ENCODE results near the gene PDPK1. TPM values are rescaled to one million over a fixed set of nuclear protein-coding genes. Genes with fewer than 3 reads are reported as not detected.
"Not testable (repeated sequence)": the region's sequence is repeated elsewhere in the genome, so short reads cannot be mapped to it uniquely, and the experiment has no call there.

The PDPK1 gene
- total and polyA plus RNA-seq, 2 of the 4 experiments (the other 2 are of a cell fraction), result 10.6 to 27.3 TPM

- H3K9me1 ChIP-seq (ENCODE audit: insufficient read depth, low read length); H3K27me3 ChIP-seq (ENCODE audit: control insufficient read depth, insufficient read depth, low read length); dilution Hi-C loops (cut with HindIII; ENCODE audit: low sequenced_read_pairs, unreplicated experiment); H4K5ac ChIP-seq (ENCODE audit: low read depth, low read length); H2BK20ac ChIP-seq (ENCODE audit: low read depth, low read length); intact Hi-C loops (cut with micrococcal nuclease); H2AFZ ChIP-seq (replicated peaks; ENCODE audit: low read length, poor library complexity); H2AK5ac ChIP-seq (ENCODE audit: low read depth, low read length); H3K79me1 ChIP-seq (ENCODE audit: low read depth in 1 of 2, low read length in 2 of 2); H3K9me3 ChIP-seq (ENCODE audit: control insufficient read depth, insufficient read depth, low read length); H3K18ac ChIP-seq (ENCODE audit: low read depth, low read length); H4K91ac ChIP-seq (ENCODE audit: insufficient read depth, low read depth, low read length); H3K23ac ChIP-seq (ENCODE audit: low read depth, low read length); H2BK120ac ChIP-seq (ENCODE audit: low read depth, low read length); H3K56ac ChIP-seq (ENCODE audit: extremely low read depth, insufficient read depth, low read length); H2BK15ac ChIP-seq (ENCODE audit: low read depth, low read length); DNase-seq; in situ Hi-C loops (cut with MboI; ENCODE audit: low sequenced_read_pairs); H3K4me2 ChIP-seq (ENCODE audit: low read depth, low read length); H2BK5ac ChIP-seq (ENCODE audit: low read depth, low read length, poor library complexity, severe bottlenecking); CTCF ChIA-PET; H3K4me1 ChIP-seq (ENCODE audit: control insufficient read depth, insufficient read depth, low read length); H3K9ac ChIP-seq (ENCODE audit: low read depth, low read length); H3K14ac ChIP-seq (replicated peaks; ENCODE audit: low read depth, low read length); H3K4me3 ChIP-seq (ENCODE audit: insufficient read depth, low read depth, low read length); H3K27ac ChIP-seq (ENCODE audit: insufficient read depth, low read length); H3K36me3 ChIP-seq (ENCODE audit: control insufficient read depth, insufficient read depth, low read length); BruUV-seq (replicated peaks); H4K8ac ChIP-seq (ENCODE audit: low read depth in 2 of 2, low read length in 2 of 2); H3K4ac ChIP-seq (ENCODE audit: low read depth, low read length); H2AK9ac ChIP-seq (replicated peaks; ENCODE audit: low read depth, low read length, poor library complexity); H4K20me1 ChIP-seq (ENCODE audit: insufficient read depth, low read length); POLR2A ChIA-PET (ENCODE audit: unreplicated experiment): not testable (repeated sequence)
- ATAC-seq (ENCODE audit: low read depth), result peak; percentile 98
- peak; percentile 28 for TF ChIP-seq CTCF (conservative IDR thresholded peaks at IDR 0.05; ENCODE audit: low read depth, low read length)
- 0 out of 2 replicates have a peak, but pooled peaks have one; percentile 23 for TF ChIP-seq RAD21 (IDR thresholded peaks at IDR 0.05; ENCODE audit: low read length)
- WGBS, 2 experiments (ENCODE audit: extremely low coverage in 2 of 2, insufficient read length in 1 of 2), result no CpG with 5 or more reads among the region's 4 CpGs
Observed at GRCh38 chr16:2560798-2561133, 22.9 kb downstream of the PDPK1 start.

- H4K8ac ChIP-seq (ENCODE audit: low read depth in 2 of 2, low read length in 2 of 2); intact Hi-C loops (cut with micrococcal nuclease); H2AFZ ChIP-seq (replicated peaks; ENCODE audit: low read length, poor library complexity); H3K23ac ChIP-seq (ENCODE audit: low read depth, low read length); H2BK20ac ChIP-seq (ENCODE audit: low read depth, low read length); in situ Hi-C loops (cut with MboI; ENCODE audit: low sequenced_read_pairs); CTCF ChIA-PET; H3K79me1 ChIP-seq (ENCODE audit: low read depth in 1 of 2, low read length in 2 of 2); H3K18ac ChIP-seq (ENCODE audit: low read depth, low read length); H3K4me2 ChIP-seq (ENCODE audit: low read depth, low read length); ATAC-seq (ENCODE audit: low read depth); H3K4ac ChIP-seq (ENCODE audit: low read depth, low read length); H2AK9ac ChIP-seq (replicated peaks; ENCODE audit: low read depth, low read length, poor library complexity); H4K91ac ChIP-seq (ENCODE audit: insufficient read depth, low read depth, low read length); H4K5ac ChIP-seq (ENCODE audit: low read depth, low read length); H3K36me3 ChIP-seq (ENCODE audit: control insufficient read depth, insufficient read depth, low read length); H3K9me3 ChIP-seq (ENCODE audit: control insufficient read depth, insufficient read depth, low read length); H3K4me3 ChIP-seq (ENCODE audit: insufficient read depth, low read depth, low read length); BruUV-seq (replicated peaks); H2BK15ac ChIP-seq (ENCODE audit: low read depth, low read length); POLR2A ChIA-PET (ENCODE audit: unreplicated experiment); H3K9me1 ChIP-seq (ENCODE audit: insufficient read depth, low read length); H2AK5ac ChIP-seq (ENCODE audit: low read depth, low read length); H2BK120ac ChIP-seq (ENCODE audit: low read depth, low read length); DNase-seq; H3K27ac ChIP-seq (ENCODE audit: insufficient read depth, low read length); H2BK5ac ChIP-seq (ENCODE audit: low read depth, low read length, poor library complexity, severe bottlenecking); H4K20me1 ChIP-seq (ENCODE audit: insufficient read depth, low read length); H3K56ac ChIP-seq (ENCODE audit: extremely low read depth, insufficient read depth, low read length); H3K14ac ChIP-seq (replicated peaks; ENCODE audit: low read depth, low read length); H3K9ac ChIP-seq (ENCODE audit: low read depth, low read length); H3K27me3 ChIP-seq (ENCODE audit: control insufficient read depth, insufficient read depth, low read length); dilution Hi-C loops (cut with HindIII; ENCODE audit: low sequenced_read_pairs, unreplicated experiment); H3K4me1 ChIP-seq (ENCODE audit: control insufficient read depth, insufficient read depth, low read length): not testable (repeated sequence)
- no CpG with 5 or more reads among the region's 6 CpGs for WGBS, 2 experiments (ENCODE audit: extremely low coverage in 2 of 2, insufficient read length in 1 of 2)
Observed at GRCh38 chr16:2567506-2567905, 29.7 kb downstream of the PDPK1 start.

Data from IMR-90 (cell line).